GM23338 (cell line): ENCODE measurements around the gene MALSU1. TPM values are rescaled to one million over a fixed set of nuclear protein-coding genes. Genes with fewer than 3 reads are reported as not detected.

ENCODE experiments used
- ATAC-seq: fragments of 200-7000 bp; cut with Tn5 transposase; 3 replicates; pipeline ENCODE4 v1.9.1; 2020
- DNase-seq: peaks from one replicate; pipeline ENCODE4 v3.0.0-alpha.2; 2015; ENCODE audit warnings: low spot score
- H2AFZ ChIP-seq: fragments of 200-600 bp; sonication (generic); 2 replicates; pipeline ENCODE4 v1.8.0; 2016; ENCODE audit warnings: antibody characterized with exemption, mild to moderate bottlenecking, moderate library complexity
- H3F3A ChIP-seq: fragments of 200-600 bp; sonication (generic); replicated peaks from 2 replicates; pipeline ENCODE4 v1.8.0; 2017; ENCODE audit warnings: antibody characterized with exemption, mixed run types, low read depth
- H3K27ac ChIP-seq: fragments of 200-600 bp; sonication (generic); 2 replicates; pipeline ENCODE4 v1.6.1; 2016; ENCODE audit warnings: low read depth
- H3K27me3 ChIP-seq: fragments of 200-600 bp; sonication (generic); 2 replicates; pipeline ENCODE4 v1.8.0; 2016; ENCODE audit warnings: mild to moderate bottlenecking, mixed run types, moderate library complexity; ENCODE audit not compliant: insufficient read depth
- H3K36me3 ChIP-seq: fragments of 200-600 bp; sonication (generic); 2 replicates; pipeline ENCODE4 v1.8.0; 2016; ENCODE audit warnings: mild to moderate bottlenecking; ENCODE audit not compliant: insufficient read depth
- H3K4me1 ChIP-seq: fragments of 200-600 bp; sonication (generic); 2 replicates; pipeline ENCODE4 v1.8.0; 2016; ENCODE audit warnings: mild to moderate bottlenecking, moderate library complexity; ENCODE audit not compliant: insufficient read depth
- H3K4me2 ChIP-seq: fragments of 200-600 bp; sonication (generic); 2 replicates; pipeline ENCODE4 v1.7.1; 2017; ENCODE audit warnings: mixed run types
- H3K4me3 ChIP-seq: fragments of 200-600 bp; sonication (generic); 2 replicates; pipeline ENCODE4 v1.6.1; 2016; ENCODE audit warnings: mixed run types
- H3K79me2 ChIP-seq: fragments of 200-600 bp; sonication (generic); replicated peaks from 2 replicates; pipeline ENCODE4 v1.8.0; 2017; ENCODE audit warnings: mild to moderate bottlenecking; ENCODE audit not compliant: insufficient read depth
- H3K9me2 ChIP-seq: fragments of 200-600 bp; sonication (generic); 2 replicates; pipeline ENCODE4 v1.8.0; 2017; ENCODE audit not compliant: insufficient read depth
- H4K20me1 ChIP-seq: fragments of 200-600 bp; sonication (generic); replicated peaks from 2 replicates; pipeline ENCODE4 v1.8.0; 2017; ENCODE audit warnings: mild to moderate bottlenecking; ENCODE audit not compliant: insufficient read depth
- H3K27ac Mint-ChIP-seq: 2 replicates; pipeline ENCODE4 v1.8.0; 2020; ENCODE audit warnings: inconsistent platforms, mild to moderate bottlenecking, moderate library complexity, mixed read lengths
- H3K27me3 Mint-ChIP-seq: 3 replicates; pipeline ENCODE4 v1.8.0; 2022; ENCODE audit warnings: low read depth, mild to moderate bottlenecking, moderate library complexity, mixed read lengths, inconsistent platforms; ENCODE audit not compliant: insufficient read depth, poor library complexity
- H3K36me3 Mint-ChIP-seq: 3 replicates; pipeline ENCODE4 v1.8.0; 2021; ENCODE audit warnings: low read depth, mild to moderate bottlenecking, inconsistent platforms, moderate library complexity, mixed read lengths
- H3K4me1 Mint-ChIP-seq: 3 replicates; pipeline ENCODE4 v1.8.0; 2020; ENCODE audit warnings: mild to moderate bottlenecking, inconsistent platforms, mixed read lengths
- H3K4me3 Mint-ChIP-seq: 3 replicates; pipeline ENCODE4 v1.8.0; 2021; ENCODE audit warnings: moderate library complexity, mild to moderate bottlenecking, inconsistent platforms, mixed read lengths
- H3K9me3 Mint-ChIP-seq: 3 replicates; pipeline ENCODE4 v1.8.0; 2020; ENCODE audit warnings: moderate library complexity, mild to moderate bottlenecking, inconsistent platforms, mixed read lengths
- CREB1 ChIP-seq: fragments of 250-450 bp; sonication (Bioruptor Pico); IDR thresholded peaks from 2 replicates; pipeline ENCODE4 v1.5.0; 2020; ENCODE audit warnings: low read depth, mild to moderate bottlenecking, moderate library complexity
- CTCF ChIP-seq, 2 experiments: fragments of 200-600 bp in 1 of 2; sonication (generic) in 1 of 2; conservative IDR thresholded peaks; 2 replicates each; pipeline versions ENCODE4 v1.5.1 to v1.6.1; 2016 to 2017; ENCODE audit warnings: antibody characterized with exemption in 2 of 2, low read depth in 2 of 2, mild to moderate bottlenecking in 2 of 2, moderate library complexity in 1 of 2
- EZH2phosphoT487 ChIP-seq: fragments of 200-600 bp; sonication (generic); IDR thresholded peaks from one replicate; pipeline ENCODE4 v1.8.1; 2018; ENCODE audit warnings: antibody characterized with exemption; ENCODE audit not compliant: unreplicated experiment
- JUNB ChIP-seq: IDR thresholded peaks from one replicate; pipeline ENCODE4 v1.6.1; 2016; ENCODE audit warnings: antibody characterized with exemption; ENCODE audit not compliant: unreplicated experiment
- NANOG ChIP-seq: IDR thresholded peaks from 2 replicates; pipeline ENCODE4 v1.6.1; 2016; ENCODE audit warnings: antibody characterized with exemption, borderline replicate concordance
- POLR2AphosphoS5 ChIP-seq: IDR thresholded peaks from 2 replicates; pipeline ENCODE4 v1.6.1; 2016; ENCODE audit warnings: antibody characterized with exemption, low read depth
- REST ChIP-seq: IDR thresholded peaks from one replicate; pipeline ENCODE4 v1.6.1; 2018; ENCODE audit warnings: antibody characterized with exemption; ENCODE audit not compliant: unreplicated experiment
- polyA plus RNA-seq: library from polyadenylated mRNA; unstranded; fragments of >200 nt; fragmentation: Nextera tagmentation; extraction: Ambion mirVana; gene quantifications from 2 replicates; pipeline ENCODE4 v1.2.1, GENCODE V29; 2016
- total RNA-seq: library from RNA; depleted of rRNA; stranded (reverse); fragments of >200 nt; shearing (Covaris generic); gene quantifications from 2 replicates; pipeline ENCODE4 v1.2.3, GENCODE V29; 2014

The MALSU1 gene
- total and polyA plus RNA-seq, 2 experiments from 2014 or later, result 96.8 to 209 TPM

DNA sequence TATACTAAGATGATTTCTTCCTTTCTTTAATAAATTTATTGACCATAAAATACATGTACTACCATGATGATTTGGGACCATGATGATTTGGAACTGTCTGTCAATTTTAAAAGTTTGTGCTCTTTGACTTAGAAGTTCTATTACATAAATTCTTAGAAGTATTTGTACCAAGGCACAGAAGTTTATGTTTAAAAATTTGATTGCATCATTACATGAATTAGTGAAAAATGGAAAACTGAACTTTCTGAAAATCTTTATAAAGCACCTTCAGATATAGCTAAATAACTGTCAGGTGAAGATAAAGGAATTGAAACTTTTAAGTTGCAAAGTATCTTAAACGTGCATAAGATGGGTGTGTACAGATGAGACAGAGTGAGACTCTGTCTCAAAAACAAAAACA, 32.0 kb downstream of the MALSU1 start:
- H3K4me2 ChIP-seq, result no peak overlapping the region
- H2AFZ ChIP-seq, result no peak overlapping the region
- H3K79me2 ChIP-seq, result peaks cover 29% of the 10 kb centered on the region
- peaks cover 5% of the 10 kb centered on the region for H3F3A ChIP-seq
- DNase-seq (no peak), ATAC-seq (no peak)
- peaks cover 2% of the 10 kb centered on the region for H3K27me3 Mint-ChIP-seq
- no peak overlapping the region for H3K27ac Mint-ChIP-seq
- H3K27ac ChIP-seq, result no peak overlapping the region
- no peaks in the 10 kb centered on the region for H3K9me2 ChIP-seq
- peaks cover 10% of the 10 kb centered on the region; the same call in 1 of the 2 replicates for H4K20me1 ChIP-seq
- H3K4me3 ChIP-seq, result no peak overlapping the region
- no peaks in the 10 kb centered on the region for H3K4me1 Mint-ChIP-seq
- no peaks in the 10 kb centered on the region for H3K4me1 ChIP-seq
- no peak overlapping the region for H3K4me3 Mint-ChIP-seq
- peaks cover 1% of the 10 kb centered on the region; the same call in 1 of the 3 replicates for H3K9me3 Mint-ChIP-seq
- H3K36me3 Mint-ChIP-seq, result peaks cover 92% of the 10 kb centered on the region
- TF ChIP-seq CTCF (conservative IDR thresholded peaks at IDR 0.05; ENCODE audit: low read depth in 2 of 2), result no peak
- no peaks in the 10 kb centered on the region for H3K27me3 ChIP-seq
- H3K36me3 ChIP-seq, result peaks cover 41% of the 10 kb centered on the region

DNA sequence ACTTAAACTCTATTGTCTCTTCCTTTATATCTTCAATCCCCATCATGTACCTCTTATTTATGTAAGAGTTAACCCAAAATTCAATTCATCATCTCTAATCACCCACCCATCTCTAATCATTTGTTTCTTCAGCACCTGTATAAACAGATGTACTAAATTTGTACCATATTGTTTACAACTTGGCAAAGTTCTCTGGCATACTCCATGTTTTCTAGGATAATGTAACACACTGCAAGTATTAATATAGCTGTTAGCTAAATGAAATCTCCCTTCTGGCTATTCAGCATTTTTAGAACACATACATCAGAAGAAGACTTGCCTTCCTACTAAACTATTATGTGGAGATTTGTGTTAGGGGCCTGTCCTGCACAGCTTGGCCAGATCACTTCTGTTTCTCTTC, 33.1 kb downstream of the MALSU1 start:
- no peak overlapping the region for H3K27ac Mint-ChIP-seq
- Histone ChIP-seq H2AFZ (no peak overlapping the region), H3K9me2 (no peaks in the 10 kb centered on the region), H3K4me2 (no peak overlapping the region), H3K36me3 (peaks cover 41% of the 10 kb centered on the region), H3K27me3 (no peaks in the 10 kb centered on the region), H4K20me1 (peaks cover 10% of the 10 kb centered on the region; the same call in 1 of the 2 replicates), H3F3A (peaks cover 5% of the 10 kb centered on the region), H3K27ac (no peak overlapping the region), H3K79me2 (peaks cover 28% of the 10 kb centered on the region), H3K4me1 (no peaks in the 10 kb centered on the region), H3K4me3 (no peak overlapping the region)
- no peaks in the 10 kb centered on the region; the same call in 2 of the 3 replicates for H3K9me3 Mint-ChIP-seq
- DNase-seq, result no peak
- no peak overlapping the region for H3K4me3 Mint-ChIP-seq
- H3K4me1 Mint-ChIP-seq, result no peaks in the 10 kb centered on the region
- peaks cover 97% of the 10 kb centered on the region for H3K36me3 Mint-ChIP-seq
- ATAC-seq, result no peak
- peaks cover 2% of the 10 kb centered on the region for H3K27me3 Mint-ChIP-seq
- TF ChIP-seq JUNB (no peak), EZH2phosphoT487 (no peak), CREB1 (CRISPR knock-in tag) (no peak), REST (no peak), NANOG (no peak), CTCF (conservative IDR thresholded peaks at IDR 0.05; ENCODE audit: low read depth in 2 of 2) (no peak), POLR2AphosphoS5 (no peak)
